Mesendoderm (in vitro differentiated cells): ENCODE measurements around the gene STK32B.
"Not testable (repeated sequence)": the region's sequence is repeated elsewhere in the genome, so short reads cannot be mapped to it uniquely, and the experiment has no call there.

ENCODE experiments used
- DNase-seq: peaks from one replicate; pipeline ENCODE4 v3.0.0; 2013
- H2AK5ac ChIP-seq: 2 replicates; pipeline ENCODE4 v1.6.1; 2013; ENCODE audit warnings: low read length, inconsistent platforms
- H2BK120ac ChIP-seq: 2 replicates; pipeline ENCODE4 v1.6.1; 2013; ENCODE audit warnings: low read depth, mild to moderate bottlenecking, low read length, moderate library complexity, mixed read lengths
- H2BK15ac ChIP-seq: replicated peaks from 2 replicates; pipeline ENCODE4 v1.6.1; 2013; ENCODE audit warnings: low read depth, mild to moderate bottlenecking, moderate library complexity
- H2BK5ac ChIP-seq: 2 replicates; pipeline ENCODE4 v1.6.1; 2013; ENCODE audit warnings: low read length, inconsistent platforms
- H3K18ac ChIP-seq: 2 replicates; pipeline ENCODE4 v1.6.1; 2013; ENCODE audit warnings: mild to moderate bottlenecking, low read length, mixed read lengths
- H3K23ac ChIP-seq: one replicate; pipeline ENCODE4 v1.6.1; 2013; ENCODE audit warnings: low read length
- H3K27ac ChIP-seq: 2 replicates; pipeline ENCODE4 v1.5.1; 2013; ENCODE audit warnings: low read depth, mild to moderate bottlenecking, inconsistent platforms, low read length, moderate library complexity
- H3K27me3 ChIP-seq: 2 replicates; pipeline ENCODE4 v1.6.1; 2013; ENCODE audit warnings: low read length, control low read depth, mild to moderate bottlenecking, inconsistent platforms; ENCODE audit not compliant: insufficient read depth, poor library complexity
- H3K36me3 ChIP-seq: 2 replicates; pipeline ENCODE4 v1.6.1; 2013; ENCODE audit warnings: low read length, inconsistent platforms; ENCODE audit not compliant: control insufficient read depth, insufficient read depth
- H3K4ac ChIP-seq: one replicate; pipeline ENCODE4 v1.6.1; 2013; ENCODE audit warnings: low read depth, mild to moderate bottlenecking, low read length, moderate library complexity
- H3K4me1 ChIP-seq: 2 replicates; pipeline ENCODE4 v1.6.1; 2013; ENCODE audit warnings: low read depth, low read length, inconsistent platforms; ENCODE audit not compliant: control insufficient read depth
- H3K4me2 ChIP-seq: 2 replicates; pipeline ENCODE4 v1.6.1; 2013; ENCODE audit warnings: low read length
- H3K4me3 ChIP-seq: 2 replicates; pipeline ENCODE4 v1.5.1; 2013; ENCODE audit warnings: mild to moderate bottlenecking, low read length
- H3K56ac ChIP-seq: one replicate; pipeline ENCODE4 v1.6.1; 2013; ENCODE audit warnings: low read length
- H3K79me1 ChIP-seq: 2 replicates; pipeline ENCODE4 v1.6.1; 2013; ENCODE audit warnings: low read length, inconsistent platforms
- H3K79me2 ChIP-seq: 2 replicates; pipeline ENCODE4 v1.6.1; 2013; ENCODE audit warnings: mild to moderate bottlenecking, low read length; ENCODE audit not compliant: control insufficient read depth, insufficient read depth
- H3K9ac ChIP-seq: 2 replicates; pipeline ENCODE4 v1.6.1; 2013; ENCODE audit warnings: low read length, inconsistent platforms
- H4K5ac ChIP-seq: one replicate; pipeline ENCODE4 v1.6.1; 2013; ENCODE audit warnings: low read length
- H4K8ac ChIP-seq: one replicate; pipeline ENCODE4 v1.6.1; 2013; ENCODE audit warnings: low read depth, mild to moderate bottlenecking, control low read depth, low read length, moderate library complexity
- WGBS: extraction: QIAGEN DNeasy Blood & Tissue Kit; methylation state at CpG from one replicate; pipeline ENCODE4 v1.1.7; 2013; ENCODE audit warnings: low lambda C conversion rate, missing lambda C conversion rate; ENCODE audit not compliant: insufficient coverage; ENCODE audit errors: extremely low coverage; 5-methylcytosine and 5-hydroxymethylcytosine counted together

STK32B gene

DNA sequence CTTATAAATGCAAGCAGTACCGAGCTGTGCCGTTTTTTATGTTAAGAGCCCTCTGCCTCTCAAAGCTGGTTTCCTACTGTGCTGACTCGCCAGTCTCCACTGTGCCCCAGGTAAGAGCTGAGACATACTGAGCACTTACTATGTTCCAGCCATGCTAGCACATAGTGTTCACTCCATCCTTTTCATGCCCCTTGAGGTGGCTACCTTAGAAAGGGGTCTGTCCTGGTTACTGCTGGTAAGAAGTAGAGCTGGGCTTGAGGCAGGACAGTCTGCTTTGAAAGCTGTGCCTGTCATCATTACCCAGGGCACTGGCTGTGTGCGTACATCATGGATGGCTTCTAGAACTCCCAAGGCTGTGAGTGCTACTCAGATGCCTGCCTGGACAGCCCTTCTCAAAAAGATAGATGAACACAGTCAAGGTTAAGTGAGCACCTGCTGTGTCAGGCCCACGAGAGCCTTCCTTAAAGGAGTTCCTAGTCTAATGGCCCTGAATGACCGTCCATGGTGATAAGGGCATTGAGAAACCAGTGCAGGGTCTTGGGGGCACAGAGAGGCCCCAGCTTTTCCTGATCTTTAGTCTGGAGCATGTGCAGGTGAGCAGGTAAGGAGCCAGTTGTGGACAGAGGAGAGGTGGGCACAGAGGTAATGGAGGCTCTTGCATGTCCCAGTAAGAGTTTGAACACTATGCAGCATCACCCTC is 1.6 kb downstream of the STK32B start:
- Histone ChIP-seq H3K4me2 (no peak overlapping the region), H3K27me3 (peaks cover 4% of the 10 kb centered on the region), H3K79me1 (no peaks in the 10 kb centered on the region), H3K9ac (no peak overlapping the region), H2AK5ac (no peak overlapping the region), H3K36me3 (no peaks in the 10 kb centered on the region), H2BK120ac (no peak overlapping the region), H3K4ac (no peak overlapping the region), H4K5ac (no peak overlapping the region), H3K27ac (no peak overlapping the region), H2BK5ac (no peak overlapping the region), H3K79me2 (no peaks in the 10 kb centered on the region), H2BK15ac (no peak overlapping the region), H3K23ac (no peak overlapping the region), H3K4me1 (no peaks in the 10 kb centered on the region), H3K56ac (no peak overlapping the region), H4K8ac (no peak overlapping the region), H3K18ac (no peak overlapping the region), H3K4me3 (no peak overlapping the region)
- no CpG with 5 or more reads among the region's 6 CpGs for WGBS
- DNase-seq = no peak

DNA sequence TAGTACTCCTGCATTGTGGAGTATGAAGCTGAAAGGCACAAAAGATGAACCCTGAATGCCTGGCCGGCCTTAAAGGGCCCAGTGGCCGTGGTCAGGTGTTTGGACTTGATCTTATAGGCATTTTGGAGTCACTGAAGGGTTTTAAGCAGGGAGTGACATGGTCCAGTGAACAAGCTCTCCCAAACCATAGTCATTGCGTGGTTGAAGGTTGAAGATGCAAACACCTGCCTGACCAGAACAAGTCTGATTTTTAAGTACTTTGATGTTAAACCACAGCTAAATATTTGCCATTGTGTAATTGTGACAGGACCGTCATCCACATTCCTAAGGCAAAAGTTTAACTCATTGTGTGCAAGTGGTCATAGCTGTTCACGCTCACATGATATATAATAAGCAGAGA is 3.3 kb downstream of the STK32B start:
- H3K4me2 ChIP-seq = no peak overlapping the region
- no CpG with 5 or more reads among the region's 5 CpGs for WGBS
- H3K27me3 ChIP-seq = peaks cover 4% of the 10 kb centered on the region
- no peak overlapping the region for H3K23ac ChIP-seq
- H3K4me3 ChIP-seq = no peak overlapping the region
- H3K18ac ChIP-seq = no peak overlapping the region
- H4K8ac ChIP-seq = no peak overlapping the region
- H4K5ac ChIP-seq = no peak overlapping the region
- no peak overlapping the region for H3K27ac ChIP-seq
- no peak overlapping the region for H3K56ac ChIP-seq
- no peak overlapping the region for H2AK5ac ChIP-seq
- H2BK5ac ChIP-seq = no peak overlapping the region
- H3K9ac ChIP-seq = no peak overlapping the region
- no peaks in the 10 kb centered on the region for H3K36me3 ChIP-seq
- H3K79me1 ChIP-seq = no peaks in the 10 kb centered on the region
- H3K4ac ChIP-seq = no peak overlapping the region
- H2BK15ac ChIP-seq = no peak overlapping the region
- no peak overlapping the region for H2BK120ac ChIP-seq
- no peaks in the 10 kb centered on the region for H3K4me1 ChIP-seq
- H3K79me2 ChIP-seq = no peaks in the 10 kb centered on the region
- no peak for DNase-seq

DNA sequence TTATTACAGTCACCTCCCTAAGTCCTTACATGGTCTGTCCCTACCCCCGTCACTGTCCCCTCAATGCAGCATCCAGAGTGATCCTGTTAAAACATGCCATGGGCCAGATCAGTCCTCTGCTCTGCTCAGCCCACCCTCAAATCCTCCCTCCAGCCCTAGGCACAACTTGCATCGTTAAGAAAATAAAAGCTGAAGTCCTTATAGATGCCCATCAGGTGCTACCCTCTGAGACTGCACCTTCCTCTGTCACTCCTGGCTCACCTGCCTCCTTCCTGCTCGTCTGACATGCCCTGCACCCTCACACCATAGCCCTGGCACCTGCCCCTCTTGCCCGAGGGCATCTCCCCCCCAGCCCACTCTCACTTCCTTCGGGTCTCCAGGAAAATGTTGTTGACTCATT is 4.1 kb downstream of the STK32B start:
- H2BK120ac ChIP-seq = no peak overlapping the region
- H3K4me2 ChIP-seq = no peak overlapping the region
- no peak overlapping the region for H3K23ac ChIP-seq
- no peak overlapping the region for H2BK5ac ChIP-seq
- no peaks in the 10 kb centered on the region for H3K79me2 ChIP-seq
- no peak for DNase-seq
- H3K4me3 ChIP-seq = no peak overlapping the region
- H3K56ac ChIP-seq = no peak overlapping the region
- H3K79me1 ChIP-seq = no peaks in the 10 kb centered on the region
- no peak overlapping the region for H4K5ac ChIP-seq
- H3K27me3 ChIP-seq = peaks cover 4% of the 10 kb centered on the region
- no peak overlapping the region for H2BK15ac ChIP-seq
- H3K27ac ChIP-seq = no peak overlapping the region
- WGBS = no CpG with 5 or more reads among the region's 5 CpGs
- H4K8ac ChIP-seq = no peak overlapping the region
- no peaks in the 10 kb centered on the region for H3K36me3 ChIP-seq
- no peaks in the 10 kb centered on the region for H3K4me1 ChIP-seq
- no peak overlapping the region for H3K4ac ChIP-seq
- H3K9ac ChIP-seq = no peak overlapping the region
- H2AK5ac ChIP-seq = no peak overlapping the region
- no peak overlapping the region for H3K18ac ChIP-seq

DNA sequence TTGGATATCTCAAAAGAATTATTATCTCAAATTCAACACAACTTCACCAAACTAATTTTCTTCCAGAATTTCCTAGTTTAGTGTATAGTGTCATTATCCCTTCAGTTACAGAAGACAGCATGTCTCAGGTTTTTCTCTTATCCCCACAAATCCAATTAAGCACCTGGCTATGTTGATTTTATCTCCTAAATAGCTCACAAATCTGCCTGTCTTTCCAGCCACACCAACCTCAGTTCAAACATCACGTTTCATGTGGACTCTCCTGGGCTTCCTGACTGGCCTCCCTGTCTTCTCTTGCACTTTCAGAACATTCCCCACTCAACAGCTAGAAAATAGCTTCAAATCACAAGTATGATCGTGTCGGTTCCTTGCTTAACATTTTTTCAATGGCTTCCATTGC is 14.8 kb downstream of the STK32B start:
- Histone ChIP-seq H3K9ac (no peak overlapping the region), H3K27me3 (no peaks in the 10 kb centered on the region), H3K23ac (no peak overlapping the region), H4K5ac (no peak overlapping the region), H2BK5ac (no peak overlapping the region), H3K36me3 (no peaks in the 10 kb centered on the region), H3K4me1 (no peaks in the 10 kb centered on the region), H2BK15ac (no peak overlapping the region), H3K56ac (no peak overlapping the region), H2AK5ac (no peak overlapping the region), H3K4ac (no peak overlapping the region), H3K79me1 (no peaks in the 10 kb centered on the region), H3K79me2 (no peaks in the 10 kb centered on the region), H3K4me2 (no peak overlapping the region), H3K18ac (no peak overlapping the region), H2BK120ac (no peak overlapping the region), H4K8ac (no peak overlapping the region), H3K27ac (no peak overlapping the region), H3K4me3 (no peak overlapping the region)
- peak; percentile 12 for DNase-seq
- WGBS = no CpG with 5 or more reads among the region's 3 CpGs

DNA sequence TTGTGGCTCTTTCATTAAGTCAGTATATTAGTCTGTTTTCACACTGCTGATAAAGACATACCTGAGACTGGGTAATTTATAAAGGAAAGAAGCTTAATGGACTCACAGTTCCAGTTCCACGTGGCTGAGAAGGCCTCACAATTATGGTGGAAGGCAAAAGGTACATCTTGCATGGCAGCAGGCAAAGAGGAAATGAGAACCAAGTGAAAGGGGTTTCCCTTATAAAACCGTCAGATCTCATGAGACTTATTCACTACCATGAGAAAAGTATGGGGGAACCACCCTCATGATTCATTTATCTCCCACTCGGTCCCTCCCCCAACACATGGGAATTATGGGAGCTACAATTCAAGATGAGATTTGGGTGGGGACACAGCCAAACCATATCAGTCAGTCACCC is 15.7 kb downstream of the STK32B start:
- not testable (repeated sequence) for H3K56ac ChIP-seq, H2BK5ac ChIP-seq, H3K23ac ChIP-seq, H3K4me3 ChIP-seq, H3K79me2 ChIP-seq, H3K9ac ChIP-seq, H4K5ac ChIP-seq, H3K79me1 ChIP-seq, DNase-seq, H3K27me3 ChIP-seq, H3K4ac ChIP-seq, H2AK5ac ChIP-seq, H2BK120ac ChIP-seq, H3K36me3 ChIP-seq, H3K4me1 ChIP-seq, H3K27ac ChIP-seq, H2BK15ac ChIP-seq, H4K8ac ChIP-seq, H3K4me2 ChIP-seq, H3K18ac ChIP-seq
- no CpG with 5 or more reads among the region's 3 CpGs for WGBS

DNA sequence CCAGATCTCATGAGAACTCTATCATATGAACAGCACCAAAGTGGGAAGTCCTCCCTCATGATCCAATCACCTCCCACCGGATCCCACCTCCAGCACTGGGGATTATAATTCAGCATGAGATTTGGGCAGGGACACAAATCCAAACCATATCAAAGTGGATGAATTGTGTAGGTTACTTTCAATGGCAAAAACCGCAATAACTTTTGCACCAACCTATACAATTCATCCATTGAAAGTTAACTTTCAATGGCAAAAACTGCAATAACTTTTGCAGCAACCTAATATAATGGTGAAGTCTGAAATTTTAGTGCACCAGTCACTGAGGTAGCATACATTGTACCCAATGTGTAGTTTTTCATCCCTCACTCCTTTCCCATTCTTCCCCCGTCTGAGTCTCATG is 16.6 kb downstream of the STK32B start:
- no peaks in the 10 kb centered on the region for H3K36me3 ChIP-seq
- no peak for DNase-seq
- no peak overlapping the region for H3K23ac ChIP-seq
- H2BK15ac ChIP-seq = no peak overlapping the region
- H2BK5ac ChIP-seq = no peak overlapping the region
- H4K5ac ChIP-seq = no peak overlapping the region
- no peak overlapping the region for H3K4ac ChIP-seq
- H3K4me1 ChIP-seq = no peaks in the 10 kb centered on the region
- WGBS = no CpG with 5 or more reads among the region's 3 CpGs
- no peak overlapping the region for H3K27ac ChIP-seq
- H2AK5ac ChIP-seq = no peak overlapping the region
- H2BK120ac ChIP-seq = no peak overlapping the region
- H3K4me2 ChIP-seq = no peak overlapping the region
- H4K8ac ChIP-seq = no peak overlapping the region
- no peak overlapping the region for H3K18ac ChIP-seq
- H3K56ac ChIP-seq = no peak overlapping the region
- no peaks in the 10 kb centered on the region for H3K79me1 ChIP-seq
- H3K9ac ChIP-seq = no peak overlapping the region
- H3K79me2 ChIP-seq = no peaks in the 10 kb centered on the region
- no peaks in the 10 kb centered on the region for H3K27me3 ChIP-seq
- H3K4me3 ChIP-seq = no peak overlapping the region
